Kidney epithelial cell (primary cell): ENCODE measurements around the gene USP21. TPM values are rescaled to one million over a fixed set of nuclear protein-coding genes. Genes with fewer than 3 reads are reported as not detected.
"Not testable (repeated sequence)": the region's sequence is repeated elsewhere in the genome, so short reads cannot be mapped to it uniquely, and the experiment has no call there.

ENCODE experiments used
- DNase-seq: peaks from one replicate; pipeline ENCODE4 v3.0.0-alpha.2; 2010; ENCODE audit warnings: low read depth
- H3K27me3 ChIP-seq: 2 replicates; pipeline ENCODE4 v1.6.0; 2011; ENCODE audit warnings: low read length; ENCODE audit not compliant: control insufficient read depth, insufficient read depth
- H3K36me3 ChIP-seq: 2 replicates; pipeline ENCODE4 v1.5.1; 2011; ENCODE audit warnings: low read length; ENCODE audit not compliant: control insufficient read depth, insufficient read depth
- H3K4me3 ChIP-seq: 2 replicates; pipeline ENCODE4 v1.5.1; 2011; ENCODE audit warnings: low read depth, mild to moderate bottlenecking, control low read depth, low read length
- CTCF ChIP-seq: IDR thresholded peaks from 2 replicates; pipeline ENCODE4 v1.5.1; 2011; ENCODE audit warnings: mild to moderate bottlenecking, moderate library complexity, low read length, control low read depth, inconsistent platforms; ENCODE audit not compliant: insufficient read depth, poor library complexity, severe bottlenecking
- total RNA-seq: library from RNA; depleted of rRNA; stranded (reverse); fragments of >200 nt; gene quantifications from 2 replicates; pipeline ENCODE4 v1.2.3, GENCODE V29; 2015

The USP21 gene
- total RNA-seq, 1 donor from 2014 or later = 10.5 TPM

GRCh38 chr1:161115132-161115711 is 44.1 kb upstream of the USP21 start:
- H3K27me3 ChIP-seq = no peaks in the 10 kb centered on the region
- H3K36me3 ChIP-seq = no peaks in the 10 kb centered on the region
- H3K4me3 ChIP-seq = no peak overlapping the region
- peak; percentile 95 for DNase-seq
- no peak for TF ChIP-seq CTCF

DNA sequence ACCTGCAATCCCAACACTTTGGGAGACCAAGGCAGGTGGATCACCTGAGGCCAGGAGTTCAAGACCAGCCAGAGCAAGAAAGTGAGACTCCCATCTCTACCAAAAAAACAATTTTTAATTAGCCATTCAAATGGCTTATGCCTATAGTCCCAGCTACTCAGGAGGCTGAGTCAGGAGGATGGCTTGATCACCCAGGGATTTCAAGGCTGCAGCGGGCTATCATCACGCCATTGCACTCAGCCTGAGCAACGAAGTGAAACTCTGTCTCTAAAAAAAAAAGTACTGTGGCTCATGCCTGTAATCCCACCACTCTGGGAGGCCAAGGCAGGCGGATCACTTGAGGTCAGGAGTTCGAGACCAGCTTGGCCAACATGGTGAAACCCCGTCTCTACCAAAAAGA is 43.3 kb upstream of the USP21 start:
- H3K36me3 ChIP-seq, DNase-seq, H3K4me3 ChIP-seq, H3K27me3 ChIP-seq: not testable (repeated sequence)

- peak within 1 kb of the TSS; percentile 99 for H3K4me3 ChIP-seq
- no peak for DNase-seq
- no peaks in the 10 kb centered on the region for H3K27me3 ChIP-seq
- H3K36me3 ChIP-seq = peaks cover 2% of the 10 kb centered on the region
- TF ChIP-seq CTCF = no peak
Measured at GRCh38 chr1:161117759-161118581, 41.3 kb upstream of the USP21 start, which contains the start of the genes NIT1 and PFDN2. NIT1 (plus strand) TSS chr1:161118105; CDS start chr1:161118177, 72 bp downstream. PFDN2 (minus strand) TSS chr1:161118037; CDS start chr1:161118026, 11 bp downstream.

- no peak for DNase-seq
- Histone ChIP-seq H3K27me3 (no peaks in the 10 kb centered on the region), H3K36me3 (peaks cover 2% of the 10 kb centered on the region), H3K4me3 (peak overlapping the region; percentile 99)
- TF ChIP-seq CTCF = peak; percentile 42
Measured at GRCh38 chr1:161119092-161119903, 40.0 kb upstream of the USP21 start.

DNA sequence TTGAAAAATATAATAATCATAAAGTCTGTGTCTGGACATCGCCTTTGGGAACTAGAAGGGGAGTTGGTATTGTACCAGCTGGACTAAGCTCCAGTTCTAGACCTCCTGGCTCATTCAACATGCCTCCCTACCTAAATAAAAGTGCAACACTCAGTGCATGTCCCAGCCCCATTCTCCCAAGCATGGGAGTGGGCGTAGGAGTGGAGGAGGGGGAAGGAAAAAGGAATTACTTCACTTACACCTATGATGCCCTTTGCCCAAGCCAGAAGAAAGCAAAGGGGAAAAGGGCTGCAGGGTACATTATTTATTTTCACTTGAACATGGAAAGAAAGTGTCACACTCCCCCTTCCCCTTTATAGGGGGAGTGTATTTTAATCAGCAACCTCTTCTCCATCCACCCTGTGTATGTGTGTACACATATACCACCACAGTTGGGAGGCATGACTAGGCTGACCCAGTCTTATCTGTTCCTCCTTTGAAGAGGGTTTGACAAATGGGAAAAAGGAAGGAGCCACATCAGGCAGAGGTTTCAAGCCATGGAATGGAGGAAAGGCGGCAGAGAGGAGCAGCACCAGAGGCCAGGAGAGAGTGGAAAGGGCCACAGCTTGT is 38.2 kb upstream of the USP21 start:
- no peak for DNase-seq
- H3K36me3 ChIP-seq = peaks cover 2% of the 10 kb centered on the region
- H3K4me3 ChIP-seq = no peak overlapping the region

More for the DNA sequence above, 38.2 kb upstream of the USP21 start:
- TF ChIP-seq CTCF = no peak
- H3K27me3 ChIP-seq = no peaks in the 10 kb centered on the region
